NB4 (cell line): Measurements from ENCODE around the gene ACY1.

Experiments used
- CTCF ChIP-seq: IDR thresholded peaks from one replicate; pipeline ENCODE4 v1.5.1; 2012; ENCODE audit warnings: low read depth, low read length
- MYC ChIP-seq: IDR thresholded peaks from 2 replicates; pipeline ENCODE4 v1.6.1; 2011; ENCODE audit warnings: low read depth, low read length

GRCh38 chr3:51940648-51941462 is 42.5 kb upstream of the ACY1 start:
- TF ChIP-seq CTCF (no peak), MYC (no peak)
